Right cardiac atrium (tissue), 5 donors: ENCODE results near the gene LSM7. TPM values are rescaled to one million over a fixed set of nuclear protein-coding genes. Genes with fewer than 3 reads are reported as not detected.
A peak's percentile ranks its signal among the peaks of the same experiment; 100 is the strongest.

Experiments used
- ATAC-seq, 2 donors: fragments of 200-7000 bp; cut with Tn5 transposase; one replicate each; pipeline versions ENCODE4 v1.8.0 to v1.9.1; 2020; ENCODE audit warnings: moderate library complexity in 2 of 2, mild to moderate bottlenecking in 1 of 2
- DNase-seq, 3 donors: peaks; one replicate each; pipeline ENCODE4 v3.0.0-alpha.2; 2020
- H3K27ac ChIP-seq: one replicate; pipeline ENCODE4 v1.5.1; 2013; ENCODE audit warnings: mild to moderate bottlenecking, low read length, control low read depth, moderate library complexity
- H3K27me3 ChIP-seq: one replicate; pipeline ENCODE4 v1.6.1; 2013; ENCODE audit not compliant: control insufficient read depth, insufficient read depth
- H3K4me1 ChIP-seq: one replicate; pipeline ENCODE4 v1.6.1; 2013; ENCODE audit warnings: low read length; ENCODE audit not compliant: control insufficient read depth, insufficient read depth
- H3K4me3 ChIP-seq: one replicate; pipeline ENCODE4 v1.5.1; 2013; ENCODE audit warnings: low read length, control low read depth
- H3K9me3 ChIP-seq: one replicate; pipeline ENCODE4 v1.6.1; 2013; ENCODE audit warnings: low read length; ENCODE audit not compliant: control insufficient read depth
- WGBS: extraction: QIAGEN DNeasy Blood & Tissue Kit; methylation state at CpG from one replicate; pipeline ENCODE4 v1.1.7; 2013; 5-methylcytosine and 5-hydroxymethylcytosine counted together
- intact Hi-C, 4 donors: fragments of 100-400 bp; cut with DNase I; formaldehyde crosslinking; loops; one replicate each; pipeline versions ENCODE4 v1.11.0 to v1.14.0; 2022 to 2023
- polyA plus RNA-seq: library from polyadenylated mRNA; stranded (reverse); fragments of 200-250 nt; gene quantifications from one replicate; pipeline ENCODE4 v1.2.3, GENCODE V29; 2013
- total RNA-seq, 4 donors: library from RNA; stranded (reverse); fragmentation: NEBNext Ultra II Directional; extraction: Animal tissue kit (Norgen Biotek cat#: 25700); gene quantifications; one replicate each; pipeline ENCODE4 v1.2.1, GENCODE V29; 2021
- donor health status: healthy with polysubstance abuse.
- donor health status: DM: no; HTN: yes; CAD: no.
- donor health status: DM: no; HTN: no; CAD: no.
- donor health status: DM: no; HTN: yes; CAD: no; lungs with severe emphysema.
- donor health status: DM: yes; HTN: yes; CAD: no.

Gene LSM7
- total and polyA plus RNA-seq, 5 donors: 33.0 to 123 (median 45.9) TPM

DNA sequence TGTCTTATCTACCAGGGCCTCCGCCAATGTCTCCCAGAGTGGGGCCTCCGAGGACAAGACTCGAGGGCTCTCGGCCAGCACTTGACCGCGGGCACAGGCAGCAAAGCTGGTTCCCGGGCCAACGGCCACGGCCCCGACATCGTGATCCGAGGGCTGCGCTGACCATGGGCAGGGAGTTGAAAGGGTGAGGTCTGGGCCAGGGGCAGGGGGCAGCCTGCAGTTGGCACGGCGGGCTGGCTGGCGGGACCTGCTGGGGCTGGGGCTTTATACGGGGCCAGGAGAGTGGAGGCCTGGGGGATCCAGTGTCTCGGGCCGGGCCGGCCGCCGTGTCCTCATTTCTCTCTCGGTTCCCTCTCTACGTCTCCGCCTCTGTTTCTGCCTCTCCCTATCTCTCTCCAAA, 10.6 kb downstream of the LSM7 start:
- Histone ChIP-seq H3K4me3 (no peak overlapping the region), H3K4me1 (no peaks in the 10 kb centered on the region), H3K9me3 (no peaks in the 10 kb centered on the region), H3K27ac (no peak overlapping the region), H3K27me3 (no peaks in the 10 kb centered on the region)
- WGBS: 83% methylated on average over 25 of the region's 25 CpGs
- intact Hi-C loops: loop anchor here in 2 of 4 donors (5.0 to 10.0 kb wide), 3 partner anchors 45 to 160 kb away; partner anchors contain the start of genes PLEKHJ1 (in 2 of the 2) and SF3A2 (in 2 of the 2)
- DNase-seq (peak in 1 of 3 donors; percentile 46), ATAC-seq (no peak)

DNA sequence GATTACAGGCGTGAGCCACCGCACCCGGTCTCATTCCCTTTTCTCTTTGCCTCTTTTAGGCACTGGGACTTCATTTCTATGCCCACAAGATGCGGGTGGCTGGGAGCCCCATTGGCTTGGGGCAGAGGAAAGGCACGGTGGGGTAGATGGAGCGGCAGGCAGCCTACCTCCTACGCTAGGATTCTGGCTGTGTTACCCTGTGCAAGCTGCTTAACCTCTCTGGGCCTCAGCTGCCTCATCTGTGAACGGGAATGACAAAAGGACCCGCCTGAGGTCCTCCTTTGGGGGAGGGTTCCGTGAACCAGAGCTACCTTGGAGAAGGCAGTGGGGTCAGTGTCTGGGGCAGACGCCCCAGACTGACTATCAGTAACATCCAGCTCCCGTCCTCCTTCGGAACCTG, 11.1 kb downstream of the LSM7 start:
- ATAC-seq (no peak), DNase-seq (no peak)
- Histone ChIP-seq H3K27ac (no peak overlapping the region), H3K4me1 (no peaks in the 10 kb centered on the region), H3K4me3 (no peak overlapping the region), H3K27me3 (no peaks in the 10 kb centered on the region), H3K9me3 (no peaks in the 10 kb centered on the region)
- intact Hi-C loops: loop anchor here in 2 of 4 donors (5.0 to 10.0 kb wide), 3 partner anchors 45 to 160 kb away; partner anchors contain the start of genes PLEKHJ1 (in 2 of the 2) and SF3A2 (in 2 of the 2)
- WGBS: 93% methylated on average over 13 of the region's 13 CpGs

DNA sequence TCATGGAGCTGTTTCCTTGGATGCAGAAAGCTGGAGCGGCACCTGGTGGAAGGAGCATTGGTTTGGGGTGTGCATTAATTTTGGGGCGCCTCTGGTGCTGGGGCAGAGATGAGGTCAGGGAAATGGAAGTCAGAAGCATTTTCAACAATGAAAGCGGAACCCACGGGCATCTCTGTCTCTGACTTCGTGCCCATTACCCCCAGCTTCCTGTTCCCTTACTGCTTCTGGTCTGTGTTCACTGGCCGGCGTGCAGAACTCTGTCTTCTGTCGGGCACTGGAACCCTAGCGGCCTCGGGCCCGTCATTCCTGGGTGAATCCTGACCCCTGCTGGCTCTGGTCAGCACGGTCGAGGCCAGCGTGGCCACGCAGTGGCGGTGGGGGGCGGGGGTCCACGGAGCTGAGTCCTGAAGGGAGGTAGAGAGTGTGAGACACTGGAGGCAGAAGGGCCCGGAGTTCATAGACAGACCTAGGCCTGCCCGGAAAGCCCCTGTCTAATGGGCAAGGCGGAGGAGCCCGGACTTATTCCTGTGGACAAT, 12.5 kb downstream of the LSM7 start:
- H3K4me3 ChIP-seq: no peak overlapping the region
- H3K9me3 ChIP-seq: no peaks in the 10 kb centered on the region
- WGBS: 26% methylated on average over 22 of the region's 22 CpGs
- ATAC-seq (peak; percentile 83 to 84), DNase-seq (peak; percentile 69 to 89 (median 89))
- no peaks in the 10 kb centered on the region for H3K27me3 ChIP-seq
- intact Hi-C loops: loop anchor here in 3 of 4 donors (2.0 to 10.0 kb wide), 4 partner anchors 44 to 159 kb away; partner anchors contain the start of genes PLEKHJ1 (in 2 of the 3) and SF3A2 (in 2 of the 3)
- H3K4me1 ChIP-seq: no peaks in the 10 kb centered on the region
- no peak overlapping the region for H3K27ac ChIP-seq

DNA sequence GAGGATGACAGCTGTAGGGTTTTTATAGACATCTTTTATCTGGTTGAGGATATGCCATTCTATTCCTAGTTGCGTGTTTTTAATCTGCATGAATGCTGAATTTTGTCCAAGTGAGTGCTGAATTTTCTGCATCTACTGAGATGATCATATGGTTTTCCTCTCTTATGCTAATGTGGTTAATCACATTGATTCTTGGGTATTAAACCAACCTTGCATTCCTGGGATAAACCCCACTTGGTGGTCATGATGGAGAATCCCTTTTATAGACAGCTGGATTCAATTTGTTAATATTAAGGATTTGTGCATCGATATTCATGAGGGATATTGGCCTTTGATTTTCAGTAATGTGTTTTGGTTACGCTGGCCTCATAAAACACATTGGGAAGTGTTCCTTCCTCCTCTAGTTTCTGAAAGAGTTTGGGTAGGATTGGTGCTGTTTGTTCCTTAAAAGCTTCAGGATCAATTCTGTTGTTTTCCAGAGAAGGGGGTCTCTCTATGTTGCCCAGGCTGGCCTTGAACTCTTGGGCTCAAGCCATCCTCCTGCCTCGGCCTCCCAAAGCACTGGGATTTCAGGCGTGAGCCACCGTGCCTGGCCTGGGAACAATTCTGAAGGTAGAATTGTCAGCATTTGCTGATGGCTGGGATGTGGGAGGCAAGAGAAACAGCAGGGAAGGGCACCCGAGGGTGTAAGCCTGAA, 13.1 kb downstream of the LSM7 start:
- DNase-seq (no peak), ATAC-seq (no peak)
- Histone ChIP-seq H3K4me1 (no peaks in the 10 kb centered on the region), H3K9me3 (no peaks in the 10 kb centered on the region), H3K27ac (no peak overlapping the region), H3K4me3 (no peak overlapping the region), H3K27me3 (no peaks in the 10 kb centered on the region)
- intact Hi-C loops: loop anchor here in 3 of 4 donors (2.0 to 10.0 kb wide), 4 partner anchors 43 to 158 kb away; partner anchors contain the start of genes PLEKHJ1 (in 2 of the 3) and SF3A2 (in 2 of the 3)
- 88% methylated on average over 7 of the region's 7 CpGs for WGBS

- Histone ChIP-seq H3K4me3 (no peak overlapping the region), H3K27ac (no peak overlapping the region), H3K9me3 (no peaks in the 10 kb centered on the region), H3K27me3 (no peaks in the 10 kb centered on the region), H3K4me1 (no peaks in the 10 kb centered on the region)
- WGBS: 34% methylated on average over 28 of the region's 28 CpGs
- ATAC-seq (no peak), DNase-seq (no peak)
- intact Hi-C loops: loop anchor here in 2 of 4 donors (10.0 kb wide), 1 partner anchor 78 kb away; the partner anchor contains the start of genes PLEKHJ1 (in 2 of the 2) and SF3A2 (in 2 of the 2)
These were observed 15.4 kb downstream of the LSM7 start for GRCh38 chr19:2312820-2313501.

DNA sequence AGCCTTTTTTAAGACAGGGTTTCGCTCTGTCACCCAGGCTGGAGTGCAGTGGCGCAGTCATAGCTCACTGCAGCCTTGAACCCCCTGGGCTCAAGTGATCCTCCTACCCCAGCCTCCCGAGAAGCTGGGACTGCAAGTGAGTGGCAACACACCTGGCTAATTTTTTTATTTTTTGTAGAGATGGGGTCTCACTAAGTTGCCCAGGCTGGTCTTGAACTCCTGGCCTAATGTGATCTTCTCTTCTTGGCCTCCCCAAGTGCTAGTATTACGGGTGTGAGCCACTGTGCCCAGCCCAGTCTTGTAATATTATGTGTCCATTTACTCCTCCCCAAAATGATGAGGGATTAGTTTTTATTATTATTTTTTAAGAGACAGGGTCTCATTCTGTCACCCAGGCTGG, 17.3 kb downstream of the LSM7 start:
- ATAC-seq: no peak
- 95% methylated on average over 4 of the region's 4 CpGs for WGBS
- Histone ChIP-seq H3K4me1 (no peaks in the 10 kb centered on the region), H3K4me3 (no peak overlapping the region), H3K27ac (no peak overlapping the region), H3K9me3 (no peaks in the 10 kb centered on the region), H3K27me3 (no peaks in the 10 kb centered on the region)
- no peak for DNase-seq
- intact Hi-C loops: loop anchor here in 2 of 4 donors (10.0 kb wide), 1 partner anchor 76 kb away; the partner anchor contains the start of genes PLEKHJ1 (in 2 of the 2) and SF3A2 (in 2 of the 2)

GRCh38 chr19:2309734-2310362, 18.5 kb downstream of the LSM7 start:
- ATAC-seq (peak in 1 of 2 donors; percentile 46), DNase-seq (peak in 1 of 3 donors; percentile 55)
- Histone ChIP-seq H3K4me1 (no peaks in the 10 kb centered on the region), H3K27ac (no peak overlapping the region), H3K9me3 (no peaks in the 10 kb centered on the region), H3K27me3 (no peaks in the 10 kb centered on the region), H3K4me3 (no peak overlapping the region)
- 43% methylated on average over 17 of the region's 17 CpGs for WGBS
- intact Hi-C loops: loop anchor here in 2 of 4 donors (10.0 kb wide), 1 partner anchor 75 kb away; the partner anchor contains the start of genes PLEKHJ1 (in 2 of the 2) and SF3A2 (in 2 of the 2)

DNA sequence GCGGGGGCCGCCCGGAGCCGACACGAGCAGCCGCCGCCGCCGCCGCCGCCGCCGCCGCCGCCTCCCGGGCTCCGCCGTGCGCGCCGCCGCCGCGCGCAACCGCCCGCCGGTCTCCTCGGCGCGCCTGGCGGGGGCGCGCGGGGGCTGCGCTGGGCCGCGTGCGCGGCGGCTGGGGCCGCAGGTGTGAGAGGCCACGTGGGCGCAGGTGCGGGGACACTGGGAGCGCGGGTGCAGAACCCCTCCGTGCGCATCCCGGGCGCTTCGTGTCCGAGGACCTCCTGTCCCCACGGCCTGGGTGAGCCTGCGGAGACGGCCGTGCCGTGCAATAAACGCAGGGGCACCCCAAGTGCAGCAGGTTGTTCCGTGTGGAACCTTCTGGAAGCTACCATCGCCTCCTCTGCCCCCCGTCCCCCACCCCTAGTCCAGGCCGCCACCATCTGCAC, 20.3 kb downstream of the LSM7 start, which contains the start of gene LINGO3:
TSS of gene LINGO3 (minus strand) at position 41 of the 443 bp plus-strand sequence. CDS start 16,378 bp downstream, outside the sequence.
- intact Hi-C loops: no loop called here
- no peak for DNase-seq
- H3K4me1 ChIP-seq: no peaks in the 10 kb centered on the region
- H3K9me3 ChIP-seq: no peaks in the 10 kb centered on the region
- ATAC-seq: no peak
- whole genome bisulfite sequencing: 6% methylated on average over 63 of the region's 63 CpGs
- H3K27ac ChIP-seq: no peak within 1 kb of the TSS
- peak within 1 kb of the TSS; percentile 36 for H3K4me3 ChIP-seq
- no peaks in the 10 kb centered on the region for H3K27me3 ChIP-seq

DNA sequence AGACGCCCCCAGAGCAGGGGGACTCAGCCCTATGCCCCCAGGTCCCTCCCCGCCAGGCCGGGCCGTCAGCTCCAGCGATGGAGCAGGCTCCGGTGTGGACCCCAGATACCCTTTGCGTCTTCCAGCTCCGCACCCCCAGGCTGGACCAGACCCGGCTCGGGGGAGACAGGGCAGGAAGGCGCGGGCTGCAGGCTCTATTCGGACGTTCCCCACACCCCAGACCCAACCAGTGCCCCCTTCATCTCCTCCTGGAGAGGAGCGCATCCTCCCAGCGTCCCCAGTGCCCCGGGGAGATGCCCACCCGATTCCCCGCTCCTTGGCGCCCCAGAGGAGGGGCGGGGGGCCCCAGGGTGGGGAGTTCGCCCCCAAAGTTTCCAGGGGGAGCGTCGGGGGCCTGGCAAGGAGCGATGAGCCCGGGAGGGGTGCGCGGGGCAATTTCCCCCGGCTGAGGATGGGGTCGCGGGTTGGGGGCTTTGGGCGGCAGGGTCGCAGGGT, 20.8 kb downstream of the LSM7 start:
- DNase-seq: no peak
- Histone ChIP-seq H3K4me3 (peak overlapping the region; percentile 36), H3K27ac (no peak overlapping the region), H3K9me3 (no peaks in the 10 kb centered on the region), H3K4me1 (no peaks in the 10 kb centered on the region), H3K27me3 (no peaks in the 10 kb centered on the region)
- WGBS: 17% methylated on average over 33 of the region's 33 CpGs
- ATAC-seq: no peak
- intact Hi-C loops: no loop called here

GRCh38 chr19:2306971-2307370, 21.4 kb downstream of the LSM7 start:
- intact Hi-C loops: no loop called here
- 60% methylated on average over 17 of the region's 17 CpGs for WGBS
- no peaks in the 10 kb centered on the region for H3K27me3 ChIP-seq
- ATAC-seq (no peak), DNase-seq (no peak)
- no peaks in the 10 kb centered on the region for H3K4me1 ChIP-seq
- H3K27ac ChIP-seq: no peak overlapping the region
- no peak overlapping the region for H3K4me3 ChIP-seq
- H3K9me3 ChIP-seq: no peaks in the 10 kb centered on the region
